Subcutaneous adipose tissue (tissue), 4 donors: Measurements from ENCODE around the gene GHR. TPM values are rescaled to one million over a fixed set of nuclear protein-coding genes. Genes with fewer than 3 reads are reported as not detected.

ENCODE experiments used
- CTCF ChIP-seq: fragments of 450-650 bp; IDR thresholded peaks from one replicate; pipeline ENCODE4 v1.5.1; 2016; ENCODE audit warnings: low read depth, mild to moderate bottlenecking, control low read depth, antibody characterized with exemption, moderate library complexity
- total RNA-seq, 4 donors: library from RNA; depleted of rRNA; stranded (reverse); fragments of >200 nt; gene quantifications; one replicate each; pipeline ENCODE4 v1.1.0, GENCODE V29; 2016

GHR gene
- total RNA-seq, 4 donors from 2014 or later, result 191 to 311 (median 280) TPM

- TF ChIP-seq CTCF, result no peak
Measured at GRCh38 chr5:42490831-42491230, 67.6 kb downstream of the GHR start.

- TF ChIP-seq CTCF, result no peak
Measured at GRCh38 chr5:42491699-42492098, 68.5 kb downstream of the GHR start.

GRCh38 chr5:42492974-42493373, 69.7 kb downstream of the GHR start:
- TF ChIP-seq CTCF, result no peak

GRCh38 chr5:42494414-42494813, 71.2 kb downstream of the GHR start:
- TF ChIP-seq CTCF, result no peak

GRCh38 chr5:42495914-42496313, 72.7 kb downstream of the GHR start:
- TF ChIP-seq CTCF, result no peak

- TF ChIP-seq CTCF, result no peak
Measured at GRCh38 chr5:42496397-42497156, 73.3 kb downstream of the GHR start.

- no peak for TF ChIP-seq CTCF
Measured at GRCh38 chr5:42498000-42498399, 74.8 kb downstream of the GHR start.
